GM18907 (cell line): ENCODE data around the gene SSC4D.
"Not testable (repeated sequence)": the region's sequence is repeated elsewhere in the genome, so short reads cannot be mapped to it uniquely, and the experiment has no call there.

ENCODE experiments used
- ATAC-seq: cut with Tn5 transposase; IDR thresholded peaks from one replicate; pipeline ENCODE4 v1.9.1; 2021; ENCODE audit warnings: mild to moderate bottlenecking, moderate library complexity; ENCODE audit not compliant: unreplicated experiment

The SSC4D gene

GRCh38 chr7:76409537-76409936 is at the start of gene SSC4D:
SSC4D (minus strand) TSS chr7:76409697; CDS start chr7:76404439, 5,258 bp downstream.
- no peak for ATAC-seq

- ATAC-seq: not testable (repeated sequence)
These were observed 49.0 kb upstream of the SSC4D start for GRCh38 chr7:76458504-76458903.

GRCh38 chr7:76457017-76457416 is 47.5 kb upstream of the SSC4D start:
- ATAC-seq: not testable (repeated sequence)

- peak; percentile 87 for ATAC-seq
These were observed 36.1 kb upstream of the SSC4D start for GRCh38 chr7:76445577-76446008.

GRCh38 chr7:76443846-76444245 is 34.3 kb upstream of the SSC4D start:
- ATAC-seq: peak; percentile 28

GRCh38 chr7:76442664-76443446 is 33.4 kb upstream of the SSC4D start:
- not testable (repeated sequence) for ATAC-seq

GRCh38 chr7:76441792-76442191 is 32.3 kb upstream of the SSC4D start:
- peak; percentile 34 for ATAC-seq

GRCh38 chr7:76440404-76440803 is 30.9 kb upstream of the SSC4D start:
- not testable (repeated sequence) for ATAC-seq

- ATAC-seq: not testable (repeated sequence)
These were observed 29.8 kb upstream of the SSC4D start for GRCh38 chr7:76439120-76439888.

GRCh38 chr7:76437873-76438272 is 28.4 kb upstream of the SSC4D start:
- peak; percentile 78 for ATAC-seq

- ATAC-seq: no peak
These were observed 21.3 kb upstream of the SSC4D start for GRCh38 chr7:76430836-76431235.

- no peak for ATAC-seq
These were observed 20.7 kb upstream of the SSC4D start for GRCh38 chr7:76430211-76430610.

DNA sequence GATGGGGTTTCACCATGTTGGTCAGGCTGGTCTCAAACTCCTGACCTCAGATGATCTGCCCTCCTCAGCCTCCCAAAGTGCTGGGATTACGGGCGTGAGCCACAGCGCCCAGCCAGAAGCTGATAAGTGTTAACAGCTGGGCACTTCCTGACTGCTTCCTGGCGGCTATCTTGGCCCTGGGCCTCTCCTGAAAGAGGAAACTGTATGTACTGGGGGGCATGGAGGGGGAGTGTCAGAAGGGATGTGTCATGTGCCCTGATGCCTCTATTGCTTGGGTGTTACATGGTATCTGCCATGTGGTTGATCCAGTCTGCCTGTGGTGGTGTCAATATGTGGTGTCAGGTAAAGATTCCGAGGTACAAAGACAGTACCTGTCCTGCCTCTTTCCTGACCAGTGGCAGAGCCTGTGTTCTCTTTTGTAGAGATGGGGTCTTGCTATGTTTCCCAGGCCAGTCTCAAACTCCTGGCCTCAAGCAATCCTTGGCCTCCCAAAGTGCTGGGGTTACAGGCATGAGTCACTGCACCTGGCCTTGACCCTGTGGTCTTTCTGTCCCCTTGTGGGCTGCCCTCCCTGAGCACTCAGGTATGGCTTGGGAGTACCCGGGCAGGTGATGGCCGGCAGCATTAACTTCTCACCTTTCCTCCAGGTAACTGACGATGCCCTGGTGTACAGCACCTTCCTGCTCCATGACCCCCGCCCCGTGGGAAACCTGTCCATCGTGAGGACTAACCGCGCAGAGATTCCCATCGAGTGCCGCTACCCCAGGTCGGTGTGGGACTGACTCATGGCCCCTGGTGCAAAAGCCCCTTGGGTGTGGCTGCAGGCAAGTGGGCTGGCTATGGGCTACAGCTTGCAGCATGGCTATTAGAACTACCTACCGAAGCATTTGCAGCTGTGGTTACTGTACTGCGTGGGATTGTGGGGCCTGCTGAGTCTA is 19.6 kb upstream of the SSC4D start:
- no peak for ATAC-seq

DNA sequence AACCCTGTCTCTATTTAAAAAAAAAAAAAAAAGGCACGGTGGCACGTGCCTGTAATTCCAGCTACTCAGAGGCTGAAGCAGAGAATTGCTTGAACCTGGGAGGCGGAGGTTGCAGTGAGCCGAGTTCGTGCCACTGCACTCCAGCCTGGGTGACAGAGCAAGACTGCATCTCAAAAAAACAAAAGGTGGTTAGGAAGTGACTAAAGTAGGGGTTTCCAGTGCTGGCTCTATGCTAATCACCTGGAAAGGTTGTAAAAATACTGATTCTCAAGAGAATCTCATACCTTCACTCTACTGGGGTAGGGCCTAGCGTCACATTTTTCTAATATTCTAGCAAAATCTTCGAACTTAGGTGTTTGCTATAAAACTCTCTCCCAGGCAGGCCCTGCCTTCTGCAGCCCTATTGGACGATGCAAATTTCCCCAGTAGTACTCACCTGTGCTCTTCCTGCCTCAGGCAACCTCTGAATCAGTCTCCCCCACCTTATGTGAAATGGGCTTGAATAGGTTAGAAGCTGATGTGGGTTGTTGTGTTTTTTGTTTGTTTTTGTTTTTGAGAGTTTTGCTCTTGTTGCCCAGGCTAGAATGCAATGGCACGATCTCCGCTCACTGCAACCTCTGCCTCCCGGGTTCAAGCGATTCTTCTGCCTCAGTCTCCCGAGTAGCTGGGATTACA is 18.8 kb upstream of the SSC4D start:
- no peak for ATAC-seq

- no peak for ATAC-seq
These were observed 18.1 kb upstream of the SSC4D start for GRCh38 chr7:76427635-76428034.

- ATAC-seq: no peak
These were observed 16.7 kb upstream of the SSC4D start for GRCh38 chr7:76426246-76426645.

- not testable (repeated sequence) for ATAC-seq
These were observed 16.1 kb upstream of the SSC4D start for GRCh38 chr7:76425558-76425957.

DNA sequence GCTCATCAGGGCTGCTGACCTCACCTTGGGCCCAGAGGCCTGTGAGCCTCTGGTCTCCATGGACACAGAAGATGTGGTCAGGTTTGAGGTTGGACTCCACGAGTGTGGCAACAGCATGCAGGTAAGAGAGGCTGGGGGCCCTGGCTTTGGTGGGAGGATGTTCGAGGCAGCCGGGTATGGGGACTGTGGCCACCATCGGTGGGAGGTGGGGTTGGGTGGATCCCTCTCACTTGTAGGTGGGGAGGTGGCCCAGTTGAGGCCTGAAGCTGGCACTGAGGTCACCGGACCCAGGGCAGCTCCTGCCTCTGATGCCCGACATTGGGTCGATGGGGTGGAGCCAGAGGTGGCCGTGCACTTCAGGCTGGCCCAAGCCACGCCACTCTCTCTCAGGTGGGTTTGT is 15.7 kb upstream of the SSC4D start:
- no peak for ATAC-seq

- ATAC-seq: peak; percentile 73
These were observed 15.1 kb upstream of the SSC4D start, which contains the start of gene ZP3 for GRCh38 chr7:76424413-76425111. ZP3 (plus strand) TSS chr7:76424950; CDS start chr7:76424965, 15 bp downstream.
